NT2/D1 (cell line): ENCODE results near the gene UBL7.

Source experiments
- DNase-seq: peaks from one replicate; pipeline ENCODE4 v3.0.0-alpha.2; 2011; ENCODE audit warnings: low read depth, low spot score
- H3K27me3 ChIP-seq: 2 replicates; pipeline ENCODE4 v1.6.0; 2011; ENCODE audit warnings: mild to moderate bottlenecking; ENCODE audit not compliant: insufficient read length, insufficient read depth
- H3K36me3 ChIP-seq: 2 replicates; pipeline ENCODE4 v1.6.1; 2011; ENCODE audit warnings: mild to moderate bottlenecking, low read length, mixed read lengths; ENCODE audit not compliant: insufficient read depth, insufficient read length
- H3K4me1 ChIP-seq: 2 replicates; pipeline ENCODE4 v1.5.1; 2011; ENCODE audit not compliant: insufficient read depth, insufficient read length
- H3K4me3 ChIP-seq: 2 replicates; pipeline ENCODE4 v1.5.1; 2011; ENCODE audit warnings: low read depth; ENCODE audit not compliant: insufficient read length
- H3K9ac ChIP-seq: 2 replicates; pipeline ENCODE4 v1.6.0; 2011; ENCODE audit warnings: low read depth; ENCODE audit not compliant: insufficient read length
- H3K9me3 ChIP-seq: 2 replicates; pipeline ENCODE4 v1.5.1; 2011; ENCODE audit warnings: mild to moderate bottlenecking, low read length; ENCODE audit not compliant: insufficient read depth
- SUZ12 ChIP-seq: IDR thresholded peaks from 2 replicates; pipeline ENCODE4 v1.6.1; 2011; ENCODE audit not compliant: insufficient read length, insufficient read depth; ENCODE audit errors: extremely low read depth
- YY1 ChIP-seq: IDR thresholded peaks from 2 replicates; pipeline ENCODE4 v1.6.1; 2011; ENCODE audit not compliant: insufficient read length, insufficient read depth
- ZNF274 ChIP-seq: IDR thresholded peaks from 2 replicates; pipeline ENCODE4 v1.6.1; 2011; ENCODE audit warnings: mild to moderate bottlenecking, low read depth, low read length

Gene UBL7

GRCh38 chr15:74400313-74400860 is 60.6 kb downstream of the UBL7 start:
- no peak for DNase-seq
- no peak overlapping the region for H3K4me3 ChIP-seq

GRCh38 chr15:74399511-74400312 is 61.2 kb downstream of the UBL7 start:
- DNase-seq, result no peak
- Histone ChIP-seq H3K4me3 (no peak overlapping the region), H3K4me1 (peaks cover 46% of the 10 kb centered on the region), H3K36me3 (no peaks in the 10 kb centered on the region), H3K9ac (no peak overlapping the region), H3K27me3 (no peaks in the 10 kb centered on the region), H3K9me3 (no peaks in the 10 kb centered on the region)
- TF ChIP-seq SUZ12 (no peak), ZNF274 (no peak), YY1 (no peak)

More at GRCh38 chr15:74400313-74400860, 60.6 kb downstream of the UBL7 start:
- Histone ChIP-seq H3K9me3 (no peaks in the 10 kb centered on the region), H3K4me1 (peaks cover 46% of the 10 kb centered on the region), H3K9ac (no peak overlapping the region), H3K27me3 (no peaks in the 10 kb centered on the region), H3K36me3 (no peaks in the 10 kb centered on the region)
- no peak for TF ChIP-seq SUZ12
- TF ChIP-seq YY1, result no peak
- TF ChIP-seq ZNF274, result no peak

- Histone ChIP-seq H3K9ac (no peak overlapping the region), H3K4me3 (no peak overlapping the region), H3K9me3 (no peaks in the 10 kb centered on the region), H3K36me3 (no peaks in the 10 kb centered on the region), H3K4me1 (peaks cover 46% of the 10 kb centered on the region), H3K27me3 (no peaks in the 10 kb centered on the region)
- TF ChIP-seq ZNF274 (no peak), YY1 (no peak), SUZ12 (no peak)
- DNase-seq, result no peak
Measured at GRCh38 chr15:74399100-74399499, 61.9 kb downstream of the UBL7 start.

- no peaks in the 10 kb centered on the region for H3K36me3 ChIP-seq
- H3K4me1 ChIP-seq, result peaks cover 39% of the 10 kb centered on the region
- no peak for DNase-seq
- H3K9ac ChIP-seq, result no peak overlapping the region
- H3K4me3 ChIP-seq, result no peak overlapping the region
- TF ChIP-seq SUZ12 (no peak), YY1 (no peak), ZNF274 (no peak)
- no peaks in the 10 kb centered on the region for H3K27me3 ChIP-seq
- no peaks in the 10 kb centered on the region for H3K9me3 ChIP-seq
Measured at GRCh38 chr15:74398183-74398582, 62.8 kb downstream of the UBL7 start.

- TF ChIP-seq YY1, result no peak
- TF ChIP-seq SUZ12, result no peak
- TF ChIP-seq ZNF274, result no peak
- Histone ChIP-seq H3K27me3 (peaks cover 3% of the 10 kb centered on the region), H3K4me3 (no peak overlapping the region), H3K36me3 (no peaks in the 10 kb centered on the region), H3K4me1 (peaks cover 33% of the 10 kb centered on the region), H3K9me3 (no peaks in the 10 kb centered on the region), H3K9ac (no peak overlapping the region)
- DNase-seq, result no peak
Measured at GRCh38 chr15:74397239-74398068, 63.5 kb downstream of the UBL7 start.

GRCh38 chr15:74396445-74397238 is 64.3 kb downstream of the UBL7 start:
- Histone ChIP-seq H3K4me3 (no peak overlapping the region), H3K36me3 (no peaks in the 10 kb centered on the region), H3K9me3 (no peaks in the 10 kb centered on the region), H3K27me3 (peaks cover 3% of the 10 kb centered on the region), H3K4me1 (peaks cover 34% of the 10 kb centered on the region), H3K9ac (peak overlapping the region; percentile 12)
- TF ChIP-seq SUZ12 (no peak), ZNF274 (no peak), YY1 (no peak)
- DNase-seq, result no peak

GRCh38 chr15:74396146-74396438 is 64.9 kb downstream of the UBL7 start:
- Histone ChIP-seq H3K4me3 (no peak overlapping the region), H3K27me3 (peaks cover 3% of the 10 kb centered on the region), H3K36me3 (no peaks in the 10 kb centered on the region), H3K9ac (no peak overlapping the region), H3K9me3 (no peaks in the 10 kb centered on the region), H3K4me1 (peaks cover 32% of the 10 kb centered on the region)
- TF ChIP-seq SUZ12, result no peak
- no peak for TF ChIP-seq YY1
- no peak for TF ChIP-seq ZNF274
- DNase-seq, result no peak
